ENCODE results near the gene NKAIN2.

Gene NKAIN2

DNA sequence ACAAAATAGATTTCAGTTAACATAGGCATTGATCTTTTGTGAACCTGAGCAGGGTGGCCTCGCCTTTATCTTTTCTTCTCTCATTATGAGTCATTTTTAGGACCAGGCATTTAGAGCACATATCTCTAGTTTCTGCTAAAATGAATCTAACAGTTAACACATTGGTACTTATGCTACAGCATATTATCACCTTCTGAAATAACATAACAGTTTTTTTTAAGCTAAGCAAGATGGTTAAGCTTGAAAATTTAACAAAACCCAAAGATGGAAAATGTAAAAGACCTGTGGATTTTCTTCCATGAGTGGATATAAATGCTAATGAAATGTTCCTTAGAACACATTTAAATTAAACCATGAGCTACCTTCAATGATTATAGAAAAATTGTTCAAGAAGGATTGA, 671.5 kb downstream of the NKAIN2 start:
- Histone ChIP-seq H3K36me3 (ENCODE audit: control insufficient read depth, insufficient read depth, low read length) (no peaks in the 10 kb centered on the region), H4K8ac (ENCODE audit: low read depth, low read length) (no peak overlapping the region), H2BK5ac (ENCODE audit: low read length) (no peak overlapping the region), H3K27ac (ENCODE audit: low read depth, low read length) (no peak overlapping the region), H3K27me3 (ENCODE audit: insufficient read depth, low read length, poor library complexity) (no peaks in the 10 kb centered on the region), H3K4me3 (ENCODE audit: low read length) (no peak overlapping the region), H3K23ac (ENCODE audit: low read length) (no peak overlapping the region), H3K79me1 (ENCODE audit: low read length) (no peaks in the 10 kb centered on the region), H3K79me2 (ENCODE audit: control insufficient read depth, insufficient read depth, low read length) (no peaks in the 10 kb centered on the region), H2BK15ac (replicated peaks; ENCODE audit: low read depth) (no peak overlapping the region), H3K56ac (ENCODE audit: low read length) (no peak overlapping the region), H3K4me2 (ENCODE audit: low read length) (no peak overlapping the region), H3K9ac (ENCODE audit: low read length) (no peak overlapping the region), H3K18ac (ENCODE audit: low read length) (no peak overlapping the region), H3K4me1 (ENCODE audit: control insufficient read depth, low read depth, low read length) (no peaks in the 10 kb centered on the region), H2AK5ac (ENCODE audit: low read length) (no peak overlapping the region), H3K4ac (ENCODE audit: low read depth, low read length) (no peak overlapping the region), H4K5ac (ENCODE audit: low read length) (no peak overlapping the region), H2BK120ac (ENCODE audit: low read depth, low read length) (no peak overlapping the region)
- no CpG with 5 or more reads among the region's 1 CpG for WGBS (ENCODE audit: extremely low coverage, insufficient coverage, low lambda C conversion rate)
- no peak for DNase-seq

GRCh38 chr6:124478906-124479305, 675.2 kb downstream of the NKAIN2 start:
- no CpG with 5 or more reads among the region's 2 CpGs for WGBS (ENCODE audit: extremely low coverage, insufficient coverage, low lambda C conversion rate)
- Histone ChIP-seq H3K9ac (ENCODE audit: low read length) (no peak overlapping the region), H3K4me3 (ENCODE audit: low read length) (no peak overlapping the region), H3K4me1 (ENCODE audit: control insufficient read depth, low read depth, low read length) (no peaks in the 10 kb centered on the region), H4K8ac (ENCODE audit: low read depth, low read length) (no peak overlapping the region), H2BK120ac (ENCODE audit: low read depth, low read length) (no peak overlapping the region), H2AK5ac (ENCODE audit: low read length) (no peak overlapping the region), H3K27me3 (ENCODE audit: insufficient read depth, low read length, poor library complexity) (no peaks in the 10 kb centered on the region), H3K4ac (ENCODE audit: low read depth, low read length) (no peak overlapping the region), H3K4me2 (ENCODE audit: low read length) (no peak overlapping the region), H3K56ac (ENCODE audit: low read length) (no peak overlapping the region), H3K23ac (ENCODE audit: low read length) (no peak overlapping the region), H3K79me2 (ENCODE audit: control insufficient read depth, insufficient read depth, low read length) (no peaks in the 10 kb centered on the region), H4K5ac (ENCODE audit: low read length) (no peak overlapping the region), H3K27ac (ENCODE audit: low read depth, low read length) (no peak overlapping the region), H2BK5ac (ENCODE audit: low read length) (no peak overlapping the region), H2BK15ac (replicated peaks; ENCODE audit: low read depth) (no peak overlapping the region), H3K36me3 (ENCODE audit: control insufficient read depth, insufficient read depth, low read length) (no peaks in the 10 kb centered on the region), H3K18ac (ENCODE audit: low read length) (no peak overlapping the region), H3K79me1 (ENCODE audit: low read length) (no peaks in the 10 kb centered on the region)
- DNase-seq, result no peak

- no peak overlapping the region for H3K4me3 ChIP-seq (ENCODE audit: low read length)
These were observed 676.3 kb downstream of the NKAIN2 start for GRCh38 chr6:124479991-124480430.

DNA sequence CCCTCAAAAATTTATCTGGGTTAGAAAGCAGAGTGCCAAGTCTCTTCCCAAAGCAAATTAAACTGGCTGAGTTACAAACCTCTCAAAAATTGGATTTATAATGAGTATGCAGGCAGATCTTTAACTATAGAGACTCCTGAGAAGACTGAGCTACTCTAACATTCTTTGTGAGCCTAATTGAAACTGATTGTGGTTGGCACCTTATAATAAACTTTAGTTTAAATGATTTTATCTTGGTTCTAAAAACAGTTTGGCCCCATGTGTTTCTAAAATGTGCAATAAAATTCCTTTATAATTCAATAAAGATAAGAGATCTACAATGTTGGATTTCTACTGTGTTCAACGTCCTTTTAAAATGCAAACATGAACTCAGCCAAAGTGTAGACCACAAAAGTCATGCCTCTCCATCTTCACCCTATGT, 678.4 kb downstream of the NKAIN2 start:
- H3K4me1 ChIP-seq (ENCODE audit: control insufficient read depth, low read depth, low read length), result no peaks in the 10 kb centered on the region
- no peak overlapping the region for H3K27ac ChIP-seq (ENCODE audit: low read depth, low read length)
- no peak for DNase-seq
- H3K9ac ChIP-seq (ENCODE audit: low read length), result no peak overlapping the region
- H3K23ac ChIP-seq (ENCODE audit: low read length), result no peak overlapping the region
- H3K4me3 ChIP-seq (ENCODE audit: low read length), result no peak overlapping the region
- no peaks in the 10 kb centered on the region for H3K27me3 ChIP-seq (ENCODE audit: insufficient read depth, low read length, poor library complexity)
- H3K36me3 ChIP-seq (ENCODE audit: control insufficient read depth, insufficient read depth, low read length), result no peaks in the 10 kb centered on the region
- H3K79me2 ChIP-seq (ENCODE audit: control insufficient read depth, insufficient read depth, low read length), result no peaks in the 10 kb centered on the region
- no peak overlapping the region for H3K18ac ChIP-seq (ENCODE audit: low read length)
- no peak overlapping the region for H2BK120ac ChIP-seq (ENCODE audit: low read depth, low read length)
- H3K4me2 ChIP-seq (ENCODE audit: low read length), result no peak overlapping the region
- no peak overlapping the region for H4K5ac ChIP-seq (ENCODE audit: low read length)
- WGBS (ENCODE audit: extremely low coverage, insufficient coverage, low lambda C conversion rate), result no CpG with 5 or more reads among the region's 1 CpG
- H4K8ac ChIP-seq (ENCODE audit: low read depth, low read length), result no peak overlapping the region
- no peak overlapping the region for H2BK15ac ChIP-seq (replicated peaks; ENCODE audit: low read depth)
- H2AK5ac ChIP-seq (ENCODE audit: low read length), result no peak overlapping the region
- H3K79me1 ChIP-seq (ENCODE audit: low read length), result no peaks in the 10 kb centered on the region
- no peak overlapping the region for H3K4ac ChIP-seq (ENCODE audit: low read depth, low read length)
- no peak overlapping the region for H3K56ac ChIP-seq (ENCODE audit: low read length)
- H2BK5ac ChIP-seq (ENCODE audit: low read length), result no peak overlapping the region

More at GRCh38 chr6:124479991-124480430, 676.3 kb downstream of the NKAIN2 start:
- Histone ChIP-seq H2AK5ac (ENCODE audit: low read length) (no peak overlapping the region), H3K4me1 (ENCODE audit: control insufficient read depth, low read depth, low read length) (no peaks in the 10 kb centered on the region), H3K23ac (ENCODE audit: low read length) (no peak overlapping the region), H3K9ac (ENCODE audit: low read length) (no peak overlapping the region), H3K56ac (ENCODE audit: low read length) (no peak overlapping the region), H3K18ac (ENCODE audit: low read length) (no peak overlapping the region), H3K36me3 (ENCODE audit: control insufficient read depth, insufficient read depth, low read length) (no peaks in the 10 kb centered on the region), H3K79me2 (ENCODE audit: control insufficient read depth, insufficient read depth, low read length) (no peaks in the 10 kb centered on the region), H4K5ac (ENCODE audit: low read length) (no peak overlapping the region), H2BK15ac (replicated peaks; ENCODE audit: low read depth) (no peak overlapping the region), H4K8ac (ENCODE audit: low read depth, low read length) (no peak overlapping the region), H3K79me1 (ENCODE audit: low read length) (no peaks in the 10 kb centered on the region), H3K4ac (ENCODE audit: low read depth, low read length) (no peak overlapping the region), H2BK120ac (ENCODE audit: low read depth, low read length) (no peak overlapping the region), H3K4me2 (ENCODE audit: low read length) (no peak overlapping the region), H3K27ac (ENCODE audit: low read depth, low read length) (no peak overlapping the region), H2BK5ac (ENCODE audit: low read length) (no peak overlapping the region), H3K27me3 (ENCODE audit: insufficient read depth, low read length, poor library complexity) (no peaks in the 10 kb centered on the region)
- peak; percentile 13 for DNase-seq
- WGBS (ENCODE audit: extremely low coverage, insufficient coverage, low lambda C conversion rate), result no CpG with 5 or more reads among the region's 1 CpG

- H3K23ac ChIP-seq (ENCODE audit: low read length), result no peak overlapping the region
- H3K36me3 ChIP-seq (ENCODE audit: control insufficient read depth, insufficient read depth, low read length), result no peaks in the 10 kb centered on the region
- H3K4me1 ChIP-seq (ENCODE audit: control insufficient read depth, low read depth, low read length), result no peaks in the 10 kb centered on the region
- H3K56ac ChIP-seq (ENCODE audit: low read length), result no peak overlapping the region
- no peaks in the 10 kb centered on the region for H3K79me1 ChIP-seq (ENCODE audit: low read length)
- no peak overlapping the region for H3K9ac ChIP-seq (ENCODE audit: low read length)
- no peak for DNase-seq
- no CpG with 5 or more reads among the region's 4 CpGs for WGBS (ENCODE audit: extremely low coverage, insufficient coverage, low lambda C conversion rate)
- no peak overlapping the region for H2BK15ac ChIP-seq (replicated peaks; ENCODE audit: low read depth)
- no peak overlapping the region for H2AK5ac ChIP-seq (ENCODE audit: low read length)
- no peak overlapping the region for H2BK120ac ChIP-seq (ENCODE audit: low read depth, low read length)
- H3K4me2 ChIP-seq (ENCODE audit: low read length), result no peak overlapping the region
- no peaks in the 10 kb centered on the region for H3K27me3 ChIP-seq (ENCODE audit: insufficient read depth, low read length, poor library complexity)
- H3K18ac ChIP-seq (ENCODE audit: low read length), result no peak overlapping the region
- no peak overlapping the region for H2BK5ac ChIP-seq (ENCODE audit: low read length)
- no peaks in the 10 kb centered on the region for H3K79me2 ChIP-seq (ENCODE audit: control insufficient read depth, insufficient read depth, low read length)
- H4K5ac ChIP-seq (ENCODE audit: low read length), result no peak overlapping the region
- no peak overlapping the region for H3K4me3 ChIP-seq (ENCODE audit: low read length)
- no peak overlapping the region for H4K8ac ChIP-seq (ENCODE audit: low read depth, low read length)
- H3K27ac ChIP-seq (ENCODE audit: low read depth, low read length), result no peak overlapping the region
- H3K4ac ChIP-seq (ENCODE audit: low read depth, low read length), result no peak overlapping the region
These were observed 684.2 kb downstream of the NKAIN2 start for GRCh38 chr6:124487623-124488431.

- H3K79me2 ChIP-seq (ENCODE audit: control insufficient read depth, insufficient read depth, low read length), result no peaks in the 10 kb centered on the region
- peak; percentile 78 for DNase-seq
- no peak overlapping the region for H2AK5ac ChIP-seq (ENCODE audit: low read length)
- H3K36me3 ChIP-seq (ENCODE audit: control insufficient read depth, insufficient read depth, low read length), result no peaks in the 10 kb centered on the region
- no peak overlapping the region for H2BK120ac ChIP-seq (ENCODE audit: low read depth, low read length)
- no peaks in the 10 kb centered on the region for H3K4me1 ChIP-seq (ENCODE audit: control insufficient read depth, low read depth, low read length)
- no peak overlapping the region for H3K27ac ChIP-seq (ENCODE audit: low read depth, low read length)
- no CpG with 5 or more reads among the region's 1 CpG for WGBS (ENCODE audit: extremely low coverage, insufficient coverage, low lambda C conversion rate)
- H3K4me3 ChIP-seq (ENCODE audit: low read length), result no peak overlapping the region
- H3K4ac ChIP-seq (ENCODE audit: low read depth, low read length), result no peak overlapping the region
- H3K23ac ChIP-seq (ENCODE audit: low read length), result no peak overlapping the region
- H2BK15ac ChIP-seq (replicated peaks; ENCODE audit: low read depth), result no peak overlapping the region
- no peak overlapping the region for H4K5ac ChIP-seq (ENCODE audit: low read length)
- H3K79me1 ChIP-seq (ENCODE audit: low read length), result no peaks in the 10 kb centered on the region
- H2BK5ac ChIP-seq (ENCODE audit: low read length), result no peak overlapping the region
- no peak overlapping the region for H3K4me2 ChIP-seq (ENCODE audit: low read length)
- no peak overlapping the region for H3K9ac ChIP-seq (ENCODE audit: low read length)
- H4K8ac ChIP-seq (ENCODE audit: low read depth, low read length), result no peak overlapping the region
- no peaks in the 10 kb centered on the region for H3K27me3 ChIP-seq (ENCODE audit: insufficient read depth, low read length, poor library complexity)
- no peak overlapping the region for H3K56ac ChIP-seq (ENCODE audit: low read length)
- no peak overlapping the region for H3K18ac ChIP-seq (ENCODE audit: low read length)
These were observed 686.5 kb downstream of the NKAIN2 start for GRCh38 chr6:124490122-124490521.
